Neural progenitor cell (in vitro differentiated cells): ENCODE results near the gene ATP10D. TPM values are rescaled to one million over a fixed set of nuclear protein-coding genes. Genes with fewer than 3 reads are reported as not detected.

Source experiments
- DNase-seq: peaks from one replicate; pipeline ENCODE4 v3.0.0-alpha.2; 2016; ENCODE audit warnings: low spot score
- H2AFZ ChIP-seq: fragments of 200-600 bp; sonication (generic); replicated peaks from 2 replicates; pipeline ENCODE4 v1.6.1; 2016; ENCODE audit warnings: antibody characterized with exemption
- H3F3A ChIP-seq: fragments of 200-600 bp; sonication (generic); 2 replicates; pipeline ENCODE4 v1.6.1; 2016; ENCODE audit warnings: antibody characterized with exemption, low read depth
- H3K27ac ChIP-seq: fragments of 200-600 bp; sonication (generic); 2 replicates; pipeline ENCODE4 v1.5.1; 2016; ENCODE audit warnings: mild to moderate bottlenecking
- H3K27me3 ChIP-seq: fragments of 200-600 bp; sonication (generic); 2 replicates; pipeline ENCODE4 v1.6.1; 2016; ENCODE audit warnings: mild to moderate bottlenecking, moderate library complexity
- H3K36me3 ChIP-seq: fragments of 200-600 bp; sonication (generic); 2 replicates; pipeline ENCODE4 v1.5.1; 2016
- H3K4me1 ChIP-seq: fragments of 200-600 bp; sonication (generic); 2 replicates; pipeline ENCODE4 v1.6.1; 2016; ENCODE audit warnings: mixed run types
- H3K4me2 ChIP-seq: fragments of 200-600 bp; sonication (generic); 2 replicates; pipeline ENCODE4 v1.6.1; 2016
- H3K4me3 ChIP-seq: fragments of 200-600 bp; sonication (generic); 2 replicates; pipeline ENCODE4 v1.5.1; 2016
- H3K79me2 ChIP-seq: fragments of 200-600 bp; sonication (generic); 2 replicates; pipeline ENCODE4 v1.6.1; 2016; ENCODE audit warnings: low read depth
- H3K9ac ChIP-seq: fragments of 200-600 bp; sonication (generic); 2 replicates; pipeline ENCODE4 v1.6.1; 2016
- H3K9me3 ChIP-seq: fragments of 200-600 bp; sonication (generic); 2 replicates; pipeline ENCODE4 v1.5.1; 2016; ENCODE audit warnings: low read depth
- H4K20me1 ChIP-seq: fragments of 200-600 bp; sonication (generic); 2 replicates; pipeline ENCODE4 v1.6.1; 2016; ENCODE audit warnings: low read depth
- H3K27ac Mint-ChIP-seq: 3 replicates; pipeline ENCODE4 v1.8.0; 2021; ENCODE audit warnings: mixed read lengths
- H3K27me3 Mint-ChIP-seq: 2 replicates; pipeline ENCODE4 v1.8.0; 2022; ENCODE audit warnings: low read depth, mild to moderate bottlenecking, inconsistent platforms, moderate library complexity, mixed read lengths; ENCODE audit not compliant: insufficient read depth
- H3K36me3 Mint-ChIP-seq: 3 replicates; pipeline ENCODE4 v1.8.0; 2021; ENCODE audit warnings: mixed read lengths
- H3K4me1 Mint-ChIP-seq: 3 replicates; pipeline ENCODE4 v1.8.0; 2021; ENCODE audit warnings: mixed read lengths
- H3K4me3 Mint-ChIP-seq: 3 replicates; pipeline ENCODE4 v1.8.0; 2021; ENCODE audit warnings: mild to moderate bottlenecking, moderate library complexity, mixed read lengths
- H3K9me3 Mint-ChIP-seq: 3 replicates; pipeline ENCODE4 v1.8.0; 2020; ENCODE audit warnings: mixed read lengths
- EZH2 ChIP-seq: fragments of 200-600 bp; sonication (generic); IDR thresholded peaks from 2 replicates; pipeline ENCODE4 v1.6.1; 2017; ENCODE audit warnings: antibody characterized with exemption, mild to moderate bottlenecking, moderate library complexity
- EZH2phosphoT487 ChIP-seq: fragments of 200-600 bp; sonication (generic); IDR thresholded peaks from 2 replicates; pipeline ENCODE4 v1.6.1; 2017; ENCODE audit warnings: antibody characterized with exemption
- total RNA-seq: library from RNA; depleted of rRNA; stranded (reverse); fragments of >200 nt; gene quantifications from 2 replicates; pipeline ENCODE4 v1.2.3, GENCODE V29; 2015; ENCODE audit warnings: low replicate concordance
- TF ChIP-seq, protein P1 (sequence below): fragments of 200-600 bp; sonication (generic); IDR thresholded peaks from 2 replicates; pipeline ENCODE4 v1.5.1; 2017; ENCODE audit warnings: antibody characterized with exemption, mild to moderate bottlenecking

ATP10D gene
- total RNA-seq, 1 donor from 2014 or later = 8.1 TPM

GRCh38 chr4:47498899-47499298 is 13.8 kb downstream of the ATP10D start:
- H4K20me1 ChIP-seq = no peaks in the 10 kb centered on the region
- H3K9ac ChIP-seq = no peak overlapping the region
- no peaks in the 10 kb centered on the region for H3K79me2 ChIP-seq
- H3K36me3 ChIP-seq = no peaks in the 10 kb centered on the region
- no peak for DNase-seq
- no peak overlapping the region for H3K27ac Mint-ChIP-seq
- no peaks in the 10 kb centered on the region for H3K9me3 ChIP-seq
- H3K4me2 ChIP-seq = no peak overlapping the region
- H2AFZ ChIP-seq = no peak overlapping the region
- H3K4me3 Mint-ChIP-seq = no peak overlapping the region
- H3K9me3 Mint-ChIP-seq = no peaks in the 10 kb centered on the region
- no peaks in the 10 kb centered on the region for H3K36me3 Mint-ChIP-seq
- no peaks in the 10 kb centered on the region for H3K4me1 Mint-ChIP-seq
- TF ChIP-seq, protein P1, sequence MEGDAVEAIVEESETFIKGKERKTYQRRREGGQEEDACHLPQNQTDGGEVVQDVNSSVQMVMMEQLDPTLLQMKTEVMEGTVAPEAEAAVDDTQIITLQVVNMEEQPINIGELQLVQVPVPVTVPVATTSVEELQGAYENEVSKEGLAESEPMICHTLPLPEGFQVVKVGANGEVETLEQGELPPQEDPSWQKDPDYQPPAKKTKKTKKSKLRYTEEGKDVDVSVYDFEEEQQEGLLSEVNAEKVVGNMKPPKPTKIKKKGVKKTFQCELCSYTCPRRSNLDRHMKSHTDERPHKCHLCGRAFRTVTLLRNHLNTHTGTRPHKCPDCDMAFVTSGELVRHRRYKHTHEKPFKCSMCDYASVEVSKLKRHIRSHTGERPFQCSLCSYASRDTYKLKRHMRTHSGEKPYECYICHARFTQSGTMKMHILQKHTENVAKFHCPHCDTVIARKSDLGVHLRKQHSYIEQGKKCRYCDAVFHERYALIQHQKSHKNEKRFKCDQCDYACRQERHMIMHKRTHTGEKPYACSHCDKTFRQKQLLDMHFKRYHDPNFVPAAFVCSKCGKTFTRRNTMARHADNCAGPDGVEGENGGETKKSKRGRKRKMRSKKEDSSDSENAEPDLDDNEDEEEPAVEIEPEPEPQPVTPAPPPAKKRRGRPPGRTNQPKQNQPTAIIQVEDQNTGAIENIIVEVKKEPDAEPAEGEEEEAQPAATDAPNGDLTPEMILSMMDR = no peak
- no peak for TF ChIP-seq EZH2
- TF ChIP-seq EZH2phosphoT487 = no peak
- H3K27me3 ChIP-seq = no peaks in the 10 kb centered on the region
- H3F3A ChIP-seq = no peaks in the 10 kb centered on the region
- H3K27me3 Mint-ChIP-seq = no peaks in the 10 kb centered on the region
- no peak overlapping the region for H3K4me3 ChIP-seq
- no peaks in the 10 kb centered on the region for H3K4me1 ChIP-seq
- H3K27ac ChIP-seq = no peak overlapping the region

GRCh38 chr4:47499700-47500099 is 14.6 kb downstream of the ATP10D start:
- Histone ChIP-seq H3K79me2 (no peaks in the 10 kb centered on the region), H3K4me1 (no peaks in the 10 kb centered on the region), H3F3A (no peaks in the 10 kb centered on the region), H4K20me1 (no peaks in the 10 kb centered on the region), H3K36me3 (no peaks in the 10 kb centered on the region), H3K27me3 (no peaks in the 10 kb centered on the region), H3K9ac (no peak overlapping the region), H3K4me3 (no peak overlapping the region), H3K27ac (no peak overlapping the region), H3K4me2 (no peak overlapping the region), H3K9me3 (no peaks in the 10 kb centered on the region), H2AFZ (no peak overlapping the region)
- Mint-ChIP-seq H3K4me1 (no peaks in the 10 kb centered on the region), H3K9me3 (no peaks in the 10 kb centered on the region), H3K27ac (no peak overlapping the region), H3K36me3 (no peaks in the 10 kb centered on the region), H3K4me3 (no peak overlapping the region), H3K27me3 (no peaks in the 10 kb centered on the region)
- TF ChIP-seq EZH2phosphoT487 (no peak), EZH2 (no peak)
- TF ChIP-seq, protein P1 = no peak
- no peak for DNase-seq

GRCh38 chr4:47500776-47501175 is 15.7 kb downstream of the ATP10D start:
- H2AFZ ChIP-seq = no peak overlapping the region
- H3K36me3 ChIP-seq = no peaks in the 10 kb centered on the region
- TF ChIP-seq EZH2phosphoT487 = no peak
- TF ChIP-seq, protein P1 = no peak
- TF ChIP-seq EZH2 = no peak
- no peak overlapping the region for H3K27ac ChIP-seq
- no peak overlapping the region for H3K9ac ChIP-seq
- no peaks in the 10 kb centered on the region for H4K20me1 ChIP-seq
- DNase-seq = no peak
- no peaks in the 10 kb centered on the region for H3K4me1 Mint-ChIP-seq
- H3K27me3 ChIP-seq = no peaks in the 10 kb centered on the region
- H3K4me1 ChIP-seq = no peaks in the 10 kb centered on the region
- H3K36me3 Mint-ChIP-seq = no peaks in the 10 kb centered on the region
- no peak overlapping the region for H3K27ac Mint-ChIP-seq
- H3F3A ChIP-seq = no peaks in the 10 kb centered on the region
- no peaks in the 10 kb centered on the region for H3K79me2 ChIP-seq
- H3K9me3 ChIP-seq = no peaks in the 10 kb centered on the region
- no peak overlapping the region for H3K4me2 ChIP-seq
- no peaks in the 10 kb centered on the region for H3K9me3 Mint-ChIP-seq
- no peak overlapping the region for H3K4me3 ChIP-seq
- no peak overlapping the region for H3K4me3 Mint-ChIP-seq
- no peaks in the 10 kb centered on the region for H3K27me3 Mint-ChIP-seq
